Erythroblast (primary cell): Measurements from ENCODE around the gene KDM2A.

Experiments used
- GATA1 ChIP-seq: IDR thresholded peaks from 2 replicates; pipeline ENCODE4 v1.6.1; 2011; ENCODE audit warnings: low read depth, mild to moderate bottlenecking, control low read depth, low read length, moderate library complexity
- POLR2A ChIP-seq: IDR thresholded peaks from 2 replicates; pipeline ENCODE4 v1.6.1; 2011; ENCODE audit warnings: mild to moderate bottlenecking, low read length

GRCh38 chr11:67250059-67251043 is 131.3 kb downstream of the KDM2A start:
- no peak for TF ChIP-seq GATA1
- no peak for TF ChIP-seq POLR2A
